ENCODE measurements around the gene SUMO3.

DNA sequence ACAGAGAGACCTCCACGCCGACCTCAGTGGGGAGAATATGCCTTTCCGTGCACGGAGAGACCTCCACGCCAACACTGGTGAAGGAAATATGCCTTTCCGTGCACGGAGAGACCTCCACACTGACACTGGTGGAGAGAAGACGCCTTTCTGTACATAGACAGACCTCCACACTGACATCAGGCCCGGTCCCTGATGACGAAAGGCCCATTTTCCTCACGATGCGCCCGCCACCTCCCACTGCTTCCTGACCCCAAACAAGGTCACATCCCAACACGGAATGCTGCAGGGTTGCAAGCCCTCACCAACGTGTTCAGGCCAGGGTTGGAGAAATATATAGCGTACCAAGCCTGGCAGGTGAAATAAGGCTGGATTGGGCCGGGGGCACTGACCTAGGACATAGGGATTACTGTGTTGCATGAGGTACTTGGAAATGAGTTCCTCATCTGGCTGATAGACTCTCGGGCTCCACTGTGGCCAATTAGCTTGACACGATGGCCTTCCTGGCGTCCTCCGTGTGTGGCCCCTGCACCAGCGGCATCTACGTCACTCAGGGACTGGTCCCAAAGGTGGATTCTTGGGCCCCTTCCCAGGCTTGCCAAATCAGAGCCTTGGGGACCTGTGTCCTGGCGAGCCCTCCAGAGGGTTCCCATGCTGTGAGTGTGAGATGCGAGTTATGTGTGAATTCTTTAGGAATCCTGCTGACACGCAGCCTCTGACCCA lies 16.5 kb upstream of the SUMO3 start:
- TF ChIP-seq, protein P1, sequence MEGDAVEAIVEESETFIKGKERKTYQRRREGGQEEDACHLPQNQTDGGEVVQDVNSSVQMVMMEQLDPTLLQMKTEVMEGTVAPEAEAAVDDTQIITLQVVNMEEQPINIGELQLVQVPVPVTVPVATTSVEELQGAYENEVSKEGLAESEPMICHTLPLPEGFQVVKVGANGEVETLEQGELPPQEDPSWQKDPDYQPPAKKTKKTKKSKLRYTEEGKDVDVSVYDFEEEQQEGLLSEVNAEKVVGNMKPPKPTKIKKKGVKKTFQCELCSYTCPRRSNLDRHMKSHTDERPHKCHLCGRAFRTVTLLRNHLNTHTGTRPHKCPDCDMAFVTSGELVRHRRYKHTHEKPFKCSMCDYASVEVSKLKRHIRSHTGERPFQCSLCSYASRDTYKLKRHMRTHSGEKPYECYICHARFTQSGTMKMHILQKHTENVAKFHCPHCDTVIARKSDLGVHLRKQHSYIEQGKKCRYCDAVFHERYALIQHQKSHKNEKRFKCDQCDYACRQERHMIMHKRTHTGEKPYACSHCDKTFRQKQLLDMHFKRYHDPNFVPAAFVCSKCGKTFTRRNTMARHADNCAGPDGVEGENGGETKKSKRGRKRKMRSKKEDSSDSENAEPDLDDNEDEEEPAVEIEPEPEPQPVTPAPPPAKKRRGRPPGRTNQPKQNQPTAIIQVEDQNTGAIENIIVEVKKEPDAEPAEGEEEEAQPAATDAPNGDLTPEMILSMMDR (conservative IDR thresholded peaks at IDR 0.05 in 1 of 2, IDR thresholded peaks at IDR 0.05 in 1 of 2; ENCODE audit: low read depth in 1 of 2, low read length in 2 of 2), result no peak
- no peak for TF ChIP-seq EZH2 (IDR thresholded peaks at IDR 0.05; ENCODE audit: low read length, missing control alignments)

All from fibroblast of lung (primary cell).